T-helper 2 cell (primary cell): Measurements from ENCODE around the gene RAB22A.
"Not testable (repeated sequence)": the region's sequence is repeated elsewhere in the genome, so short reads cannot be mapped to it uniquely, and the experiment has no call there.

ENCODE experiments used
- DNase-seq, 5 experiments: peaks; one replicate each; pipeline versions ENCODE4 v3.0.0 to v3.0.0-alpha.2; 2012 to 2022

RAB22A gene

GRCh38 chr20:58344741-58345140 is 35.2 kb downstream of the RAB22A start:
- no peak for DNase-seq

DNA sequence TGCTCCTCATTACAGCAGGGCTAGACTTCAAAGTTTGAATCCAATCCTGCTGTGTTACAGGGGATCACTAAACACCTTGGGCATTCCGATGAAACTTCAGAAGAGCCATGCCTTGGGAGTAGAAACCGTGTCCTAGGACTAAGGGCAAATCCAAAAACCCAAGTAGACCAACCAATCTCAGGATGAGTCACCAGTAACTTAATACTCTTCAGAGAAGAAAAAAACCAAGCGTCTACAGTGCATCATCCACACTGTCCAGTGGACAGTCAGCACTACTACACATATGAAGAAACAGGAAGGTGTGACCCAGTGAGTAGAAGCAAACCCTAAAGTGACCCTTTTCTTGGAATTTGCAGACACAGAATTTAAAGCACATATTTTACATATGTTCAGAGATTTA is 40.1 kb downstream of the RAB22A start:
- DNase-seq: no peak

DNA sequence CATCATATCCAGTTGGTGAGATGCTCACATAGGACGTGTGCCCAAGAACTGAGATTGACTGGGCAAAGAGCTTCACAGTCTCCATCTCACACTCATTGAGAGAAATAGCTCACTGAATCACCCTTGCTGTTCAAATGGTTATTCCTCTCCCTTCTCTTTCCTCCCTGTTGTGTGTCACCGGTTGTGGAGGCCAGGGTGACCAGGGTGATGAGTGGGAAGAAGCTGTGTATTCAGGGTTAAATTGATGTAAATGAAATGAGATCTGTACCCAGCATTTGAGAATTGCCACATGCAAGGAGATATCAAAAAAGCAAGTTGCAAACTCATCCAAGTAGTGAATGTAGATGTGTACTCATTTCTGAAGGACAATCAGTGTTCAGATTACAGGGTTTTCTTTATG is 43.0 kb downstream of the RAB22A start:
- peak in 1 of 5 experiments; percentile 38 for DNase-seq

DNA sequence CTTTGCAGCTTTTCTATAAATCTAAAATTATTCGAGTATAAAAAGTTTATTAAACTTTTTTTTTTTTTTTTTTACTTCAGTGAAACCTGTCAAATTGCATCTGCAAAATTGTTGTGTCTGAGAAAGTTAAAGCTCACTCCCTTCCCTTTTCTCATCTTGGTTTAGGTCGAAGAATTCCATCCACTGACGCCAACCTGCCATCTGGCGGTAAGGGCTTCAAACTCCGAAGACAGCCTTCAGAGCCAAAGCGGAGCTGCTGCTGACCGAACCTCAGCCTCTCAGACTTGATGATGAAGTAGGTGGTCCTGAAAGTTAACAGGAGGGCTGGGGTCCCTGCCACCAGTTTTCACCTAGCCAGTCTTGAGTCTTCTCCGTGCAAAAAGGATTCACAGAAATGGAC is 49.9 kb downstream of the RAB22A start:
- no peak for DNase-seq

GRCh38 chr20:58360936-58361335 is 51.4 kb downstream of the RAB22A start:
- DNase-seq: no peak

DNA sequence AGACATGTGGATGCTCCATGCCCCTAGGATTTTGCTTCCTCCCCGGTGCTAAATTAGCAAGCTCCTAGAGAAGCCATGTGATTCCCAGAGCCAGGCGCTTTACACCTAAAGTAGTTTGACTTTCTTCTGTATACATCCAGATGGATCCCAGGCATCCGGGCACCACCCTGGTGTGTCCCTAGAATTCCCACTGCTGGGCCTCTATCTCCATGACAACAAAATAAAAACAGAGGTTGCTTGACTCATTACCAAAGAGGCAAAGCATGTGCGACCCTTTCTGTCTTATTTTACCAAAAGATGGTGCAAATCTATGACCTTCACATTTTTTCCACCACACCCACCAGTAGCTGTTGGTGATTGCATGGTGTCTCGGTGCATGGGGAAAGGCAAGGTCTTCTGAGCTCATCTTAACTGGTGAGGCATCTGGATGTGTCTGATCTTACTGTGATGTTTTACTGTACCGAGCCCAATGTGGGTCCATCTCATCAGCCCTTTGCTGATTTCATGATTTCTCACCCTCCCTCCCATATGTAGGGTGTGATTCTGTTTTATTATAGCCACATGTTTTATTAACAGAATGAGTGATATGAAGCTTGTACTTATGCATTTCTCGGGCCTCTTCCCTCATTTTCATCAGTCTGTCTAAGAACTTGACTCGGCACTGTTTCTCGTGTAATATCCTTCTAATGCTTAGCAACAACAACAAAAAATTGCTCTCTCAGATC is 52.1 kb downstream of the RAB22A start:
- no peak for DNase-seq

GRCh38 chr20:58362206-58362516 is 52.6 kb downstream of the RAB22A start:
- DNase-seq: no peak

DNA sequence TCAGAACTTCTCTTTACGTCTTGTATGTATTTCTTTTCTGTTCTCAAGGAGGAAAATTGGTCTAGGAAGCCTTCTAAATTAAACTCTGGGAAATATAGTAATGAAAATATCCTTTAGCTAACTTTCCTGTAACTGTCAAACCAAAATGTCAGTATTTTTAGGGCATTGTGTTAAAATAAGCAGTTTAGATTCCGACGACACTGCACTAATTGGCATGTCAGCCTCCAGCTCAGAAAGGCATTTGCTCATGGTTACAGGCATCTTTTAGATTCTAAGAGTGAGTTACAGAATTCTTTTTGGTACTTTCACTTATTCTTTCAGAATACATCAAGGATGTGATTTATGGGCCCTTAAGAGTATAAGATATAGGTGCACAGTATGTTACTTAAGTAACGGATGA is 53.5 kb downstream of the RAB22A start:
- DNase-seq: no peak

DNA sequence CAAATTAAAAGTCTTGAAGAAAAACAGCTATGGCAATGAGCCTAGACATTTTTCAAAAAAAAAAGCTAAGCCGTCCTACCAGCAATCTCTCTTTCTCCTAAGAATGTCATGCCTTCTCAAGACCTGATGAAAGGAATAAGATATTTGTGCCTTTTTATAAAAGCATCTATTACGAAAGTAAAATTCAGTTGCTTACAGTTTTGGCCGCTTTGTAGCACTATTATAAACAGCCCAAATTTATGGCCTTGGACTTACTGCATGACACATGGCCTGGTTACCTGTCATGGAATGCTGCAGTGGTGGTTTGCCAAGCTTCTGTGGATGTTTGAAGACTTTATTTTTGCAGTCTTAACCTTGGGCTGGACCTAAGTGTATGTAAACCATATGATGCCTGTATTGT is 57.4 kb downstream of the RAB22A start:
- DNase-seq: no peak

DNA sequence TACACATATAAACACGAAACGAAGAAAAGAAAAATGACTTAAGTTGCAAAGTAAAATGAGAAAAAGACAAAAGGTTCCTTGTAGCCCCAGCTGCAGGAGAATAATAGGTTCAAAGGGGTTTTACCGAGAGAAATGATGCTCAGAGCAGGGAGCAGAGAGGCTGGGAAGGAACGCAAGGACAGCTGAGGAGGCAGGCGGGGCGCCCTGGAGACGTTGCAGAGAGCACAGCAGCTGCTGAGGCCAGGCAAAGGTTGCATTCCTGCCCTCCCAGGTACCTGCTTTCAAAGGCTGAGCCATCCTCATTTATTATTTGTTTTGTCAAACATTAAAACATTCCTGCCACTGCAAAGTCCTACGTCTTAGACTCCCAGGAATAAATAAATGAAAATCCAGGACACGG is 63.3 kb downstream of the RAB22A start:
- DNase-seq: no peak

- not testable (repeated sequence) for DNase-seq
Observed at GRCh38 chr20:58373296-58373695, 63.8 kb downstream of the RAB22A start.

- DNase-seq: no peak
Observed at GRCh38 chr20:58374027-58374850, 64.7 kb downstream of the RAB22A start.

DNA sequence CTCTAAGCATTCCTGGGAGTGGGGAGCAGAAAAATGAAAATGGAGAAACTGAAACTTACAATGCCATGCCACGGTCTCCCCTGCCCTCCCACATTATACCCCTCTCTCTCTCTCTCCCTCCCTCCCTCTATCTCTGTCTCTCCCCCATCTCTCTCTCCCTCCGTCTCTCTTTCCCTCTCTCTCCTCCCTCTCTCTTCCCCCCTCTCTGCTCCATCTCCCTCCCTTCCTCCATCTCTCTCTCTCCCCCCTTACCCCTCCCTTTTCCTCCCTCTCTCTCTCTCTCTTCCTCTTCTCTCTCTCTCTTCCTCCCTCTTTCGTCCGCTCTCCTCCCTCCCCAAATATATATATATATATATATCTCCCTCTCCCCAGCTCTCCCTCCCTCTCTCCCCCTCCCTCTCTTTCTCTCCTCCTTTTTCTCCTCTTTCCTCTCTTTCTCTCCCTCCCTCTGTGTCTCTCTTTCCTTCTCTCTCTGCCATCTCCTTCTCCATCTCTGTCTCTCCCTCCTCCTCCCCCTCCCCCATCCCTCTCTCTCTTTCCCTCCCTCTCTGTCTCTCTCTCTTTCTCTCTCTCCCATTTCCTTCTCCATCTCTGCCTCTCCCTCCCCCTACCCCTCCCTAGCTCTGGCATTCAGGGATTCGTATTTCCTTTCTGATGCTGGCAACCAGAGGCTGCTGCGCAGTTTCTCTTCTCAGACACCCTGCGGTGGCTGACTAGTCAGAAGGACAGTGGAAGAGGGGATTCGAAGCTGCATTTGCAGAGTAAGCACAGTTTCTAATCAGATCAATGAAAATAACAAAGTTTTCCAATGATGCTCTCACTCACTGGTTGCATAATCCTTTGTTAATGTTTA is 65.6 kb downstream of the RAB22A start:
- no peak for DNase-seq

- no peak for DNase-seq
Observed at GRCh38 chr20:58375759-58376352, 66.3 kb downstream of the RAB22A start.

DNA sequence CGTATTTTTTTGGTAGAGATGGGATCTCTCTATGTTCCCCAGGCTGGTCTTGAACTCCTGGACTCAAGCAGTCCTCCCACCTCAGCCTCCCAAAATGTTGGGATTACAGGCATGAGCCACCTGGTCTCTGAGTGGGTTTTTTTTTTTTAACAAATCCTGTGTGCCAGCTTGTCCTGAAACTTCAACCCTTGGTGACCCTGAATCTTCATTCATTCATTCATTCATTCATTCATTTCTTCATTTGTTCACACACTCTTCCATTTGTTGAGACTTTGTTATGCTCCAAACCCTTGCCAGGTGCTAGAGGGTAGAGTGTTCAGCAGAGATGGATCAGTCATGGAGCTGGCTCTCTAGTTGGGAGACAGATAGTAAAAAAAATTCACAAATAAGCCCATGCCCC is 67.5 kb downstream of the RAB22A start:
- no peak for DNase-seq

- no peak for DNase-seq
Observed at GRCh38 chr20:58377766-58378401, 68.4 kb downstream of the RAB22A start.

GRCh38 chr20:58378704-58379103 is 69.2 kb downstream of the RAB22A start:
- no peak for DNase-seq

- DNase-seq: no peak
Observed at GRCh38 chr20:58381627-58382026, 72.1 kb downstream of the RAB22A start.

- DNase-seq: no peak
Observed at GRCh38 chr20:58382096-58382495, 72.6 kb downstream of the RAB22A start.

- no peak for DNase-seq
Observed at GRCh38 chr20:58384821-58385220, 75.3 kb downstream of the RAB22A start.

- DNase-seq: no peak
Observed at GRCh38 chr20:58388028-58388601, 78.6 kb downstream of the RAB22A start.

DNA sequence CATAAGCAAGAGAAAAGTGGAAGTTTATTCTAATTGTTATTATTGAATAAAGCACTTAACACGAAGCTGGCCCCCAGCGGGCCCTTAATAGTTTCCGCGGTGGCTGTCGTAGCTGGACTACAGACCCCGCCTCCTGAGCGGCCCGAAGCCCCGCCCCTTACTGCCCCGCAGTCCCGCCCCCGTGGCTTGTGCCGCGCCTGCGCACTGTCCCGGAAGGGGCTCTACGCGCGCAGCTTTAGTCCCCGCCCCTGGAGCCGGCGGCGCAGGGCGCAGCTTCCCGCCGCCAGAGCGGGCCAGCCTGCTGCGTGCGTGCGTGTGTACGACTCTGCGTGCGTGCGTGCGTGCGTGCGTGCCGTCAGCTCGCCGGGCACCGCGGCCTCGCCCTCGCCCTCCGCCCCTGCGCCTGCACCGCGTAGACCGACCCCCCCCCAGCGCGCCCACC is 79.4 kb downstream of the RAB22A start, which contains the start of gene VAPB:
Gene VAPB (plus strand): TSS at position 348 of the 442 bp plus-strand sequence. CDS start 231 bp downstream, outside the sequence.
- peak; percentile 90 to 98 (median 95) for DNase-seq
